Measurements from ENCODE around the gene DDC.

DNA sequence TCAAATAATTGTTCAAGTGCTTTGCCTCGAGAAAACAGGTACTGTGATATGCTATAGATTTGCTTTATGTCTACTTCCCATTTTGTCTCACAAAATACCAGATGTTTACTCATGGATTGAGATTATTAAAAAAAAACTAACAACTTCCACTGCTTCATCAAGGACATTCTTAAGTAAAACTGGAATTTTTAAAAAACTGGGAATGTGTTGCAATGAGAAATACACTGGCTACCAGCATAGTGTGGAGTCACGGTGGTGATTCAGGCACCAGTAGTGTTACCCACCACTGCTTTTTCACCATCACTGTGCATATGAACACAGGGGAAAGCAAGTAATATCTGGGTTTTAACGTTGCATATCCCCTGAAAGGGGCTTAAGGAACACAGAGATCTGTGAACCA is 136.3 kb downstream of the DDC start:
- TF ChIP-seq CEBPB (IDR thresholded peaks at IDR 0.05) = no peak
- TF ChIP-seq EP300 (IDR thresholded peaks at IDR 0.05; ENCODE audit: borderline replicate concordance) = no peak
- TF ChIP-seq, protein P1, sequence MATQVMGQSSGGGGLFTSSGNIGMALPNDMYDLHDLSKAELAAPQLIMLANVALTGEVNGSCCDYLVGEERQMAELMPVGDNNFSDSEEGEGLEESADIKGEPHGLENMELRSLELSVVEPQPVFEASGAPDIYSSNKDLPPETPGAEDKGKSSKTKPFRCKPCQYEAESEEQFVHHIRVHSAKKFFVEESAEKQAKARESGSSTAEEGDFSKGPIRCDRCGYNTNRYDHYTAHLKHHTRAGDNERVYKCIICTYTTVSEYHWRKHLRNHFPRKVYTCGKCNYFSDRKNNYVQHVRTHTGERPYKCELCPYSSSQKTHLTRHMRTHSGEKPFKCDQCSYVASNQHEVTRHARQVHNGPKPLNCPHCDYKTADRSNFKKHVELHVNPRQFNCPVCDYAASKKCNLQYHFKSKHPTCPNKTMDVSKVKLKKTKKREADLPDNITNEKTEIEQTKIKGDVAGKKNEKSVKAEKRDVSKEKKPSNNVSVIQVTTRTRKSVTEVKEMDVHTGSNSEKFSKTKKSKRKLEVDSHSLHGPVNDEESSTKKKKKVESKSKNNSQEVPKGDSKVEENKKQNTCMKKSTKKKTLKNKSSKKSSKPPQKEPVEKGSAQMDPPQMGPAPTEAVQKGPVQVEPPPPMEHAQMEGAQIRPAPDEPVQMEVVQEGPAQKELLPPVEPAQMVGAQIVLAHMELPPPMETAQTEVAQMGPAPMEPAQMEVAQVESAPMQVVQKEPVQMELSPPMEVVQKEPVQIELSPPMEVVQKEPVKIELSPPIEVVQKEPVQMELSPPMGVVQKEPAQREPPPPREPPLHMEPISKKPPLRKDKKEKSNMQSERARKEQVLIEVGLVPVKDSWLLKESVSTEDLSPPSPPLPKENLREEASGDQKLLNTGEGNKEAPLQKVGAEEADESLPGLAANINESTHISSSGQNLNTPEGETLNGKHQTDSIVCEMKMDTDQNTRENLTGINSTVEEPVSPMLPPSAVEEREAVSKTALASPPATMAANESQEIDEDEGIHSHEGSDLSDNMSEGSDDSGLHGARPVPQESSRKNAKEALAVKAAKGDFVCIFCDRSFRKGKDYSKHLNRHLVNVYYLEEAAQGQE (IDR thresholded peaks at IDR 0.05; ENCODE audit: low read depth) = no peak
- TF ChIP-seq CREB1 (IDR thresholded peaks at IDR 0.05; ENCODE audit: low read depth) = no peak
- TF ChIP-seq, protein P2, sequence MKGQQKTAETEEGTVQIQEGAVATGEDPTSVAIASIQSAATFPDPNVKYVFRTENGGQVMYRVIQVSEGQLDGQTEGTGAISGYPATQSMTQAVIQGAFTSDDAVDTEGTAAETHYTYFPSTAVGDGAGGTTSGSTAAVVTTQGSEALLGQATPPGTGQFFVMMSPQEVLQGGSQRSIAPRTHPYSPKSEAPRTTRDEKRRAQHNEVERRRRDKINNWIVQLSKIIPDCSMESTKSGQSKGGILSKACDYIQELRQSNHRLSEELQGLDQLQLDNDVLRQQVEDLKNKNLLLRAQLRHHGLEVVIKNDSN (IDR thresholded peaks at IDR 0.05) = no peak
- TF ChIP-seq, protein P3, sequence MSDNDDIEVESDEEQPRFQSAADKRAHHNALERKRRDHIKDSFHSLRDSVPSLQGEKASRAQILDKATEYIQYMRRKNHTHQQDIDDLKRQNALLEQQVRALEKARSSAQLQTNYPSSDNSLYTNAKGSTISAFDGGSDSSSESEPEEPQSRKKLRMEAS (IDR thresholded peaks at IDR 0.05) = no peak
- TF ChIP-seq TAF1 (IDR thresholded peaks at IDR 0.05; ENCODE audit: low read depth) = no peak
- TF ChIP-seq RAD21 (IDR thresholded peaks at IDR 0.05; ENCODE audit: low read depth) = no peak
- TF ChIP-seq YY1 (IDR thresholded peaks at IDR 0.05; ENCODE audit: low read depth) = no peak
